Heart left ventricle (tissue), 13 donors: ENCODE results near the gene SLC38A10.

Experiments
- POLR2A ChIP-seq, 2 donors: fragments of 450-650 bp; IDR thresholded peaks; one replicate each; pipeline ENCODE4 v1.6.1; 2017; ENCODE audit warnings: antibody characterized with exemption in 2 of 2, mild to moderate bottlenecking in 2 of 2, moderate library complexity in 2 of 2
- TF ChIP-seq, protein P1 (sequence below), 12 donors: fragments of 200-600 bp; sonication (generic) in 4 of 12; IDR thresholded peaks; one replicate each; pipeline versions ENCODE4 v1.5.0 to v1.8.0; 2018 to 2022; ENCODE audit warnings: antibody characterized with exemption in 12 of 12, mild to moderate bottlenecking in 5 of 12
- donor health status: ischemic (EF 13 %, LVEDD 7.1; RV severe dilation, severe dysfunction).
- donor health status: DM: no; HTN: yes; CAD: no.
- donor health status: DM: no; HTN: no; CAD: no.
- donor health status: ischemic (EF 25% LVEDD 6.9; RV normal size, moderate dysfunction).
- donor health status: ischemic (EF 25% LVEDD 5.7; RV mildly dilated, moderate dysfunction).
- donor health status: ischemic (EF 35%, LVEDD 5.7; RV mildly dilated, moderate dysfunction).
- donor health status: nonischemic (EF 11% LVEDD 7.7; RV severe dilation, severe dysfunction).
- donor health status: DM: yes; HTN: yes; CAD: no.
- donor health status: PGD.
- donor health status: ischemic (EF 29% LVEDD 5.4; RV normal size, mild dysfunction).
- donor health status: nonischemic (EF 23%, LVEDD 6.1; RV moderate dilation, normal function).

DNA sequence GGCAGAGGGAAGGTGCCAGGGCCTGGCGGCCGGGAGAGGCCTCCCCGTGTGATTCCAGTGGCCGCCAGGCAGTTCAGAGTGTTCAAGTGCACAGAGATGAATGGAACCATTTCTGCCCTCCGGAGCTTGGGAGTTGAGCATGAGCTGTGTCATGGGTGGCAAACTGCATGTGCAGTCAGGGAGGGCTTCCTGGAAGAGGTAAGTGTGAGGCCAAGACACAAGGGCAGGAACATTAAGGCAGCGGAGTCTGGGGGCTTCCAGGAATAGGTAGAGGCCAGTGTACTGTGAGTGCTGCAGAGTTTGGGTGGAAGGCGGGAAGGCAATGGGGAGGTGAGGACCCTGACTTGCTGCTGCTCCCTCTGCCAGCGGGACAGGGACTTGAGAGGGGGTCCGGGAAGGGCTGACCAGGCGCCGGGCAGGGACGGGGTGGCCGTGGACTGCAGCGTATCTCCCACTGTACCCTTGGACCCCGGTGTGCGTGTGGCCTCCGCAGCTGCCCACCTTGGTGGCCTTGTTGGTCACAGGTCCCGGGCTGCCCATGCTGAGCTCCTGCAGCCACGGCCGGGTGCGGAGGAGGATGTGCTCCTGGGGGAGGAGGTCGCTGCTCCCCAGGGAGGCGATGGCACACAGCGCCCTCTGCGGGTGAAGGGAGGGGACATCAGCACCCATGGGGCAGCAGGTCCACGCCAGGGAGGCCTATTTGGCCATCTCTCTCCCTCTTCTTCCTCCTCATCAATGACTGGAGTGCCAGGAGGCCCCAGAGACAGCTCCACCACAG is 64.9 kb downstream of the SLC38A10 start:
- TF ChIP-seq, protein P1, sequence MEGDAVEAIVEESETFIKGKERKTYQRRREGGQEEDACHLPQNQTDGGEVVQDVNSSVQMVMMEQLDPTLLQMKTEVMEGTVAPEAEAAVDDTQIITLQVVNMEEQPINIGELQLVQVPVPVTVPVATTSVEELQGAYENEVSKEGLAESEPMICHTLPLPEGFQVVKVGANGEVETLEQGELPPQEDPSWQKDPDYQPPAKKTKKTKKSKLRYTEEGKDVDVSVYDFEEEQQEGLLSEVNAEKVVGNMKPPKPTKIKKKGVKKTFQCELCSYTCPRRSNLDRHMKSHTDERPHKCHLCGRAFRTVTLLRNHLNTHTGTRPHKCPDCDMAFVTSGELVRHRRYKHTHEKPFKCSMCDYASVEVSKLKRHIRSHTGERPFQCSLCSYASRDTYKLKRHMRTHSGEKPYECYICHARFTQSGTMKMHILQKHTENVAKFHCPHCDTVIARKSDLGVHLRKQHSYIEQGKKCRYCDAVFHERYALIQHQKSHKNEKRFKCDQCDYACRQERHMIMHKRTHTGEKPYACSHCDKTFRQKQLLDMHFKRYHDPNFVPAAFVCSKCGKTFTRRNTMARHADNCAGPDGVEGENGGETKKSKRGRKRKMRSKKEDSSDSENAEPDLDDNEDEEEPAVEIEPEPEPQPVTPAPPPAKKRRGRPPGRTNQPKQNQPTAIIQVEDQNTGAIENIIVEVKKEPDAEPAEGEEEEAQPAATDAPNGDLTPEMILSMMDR (IDR thresholded peaks at IDR 0.05): peak in 7 of 12 donors; percentile 9 to 34 (median 22)
- TF ChIP-seq POLR2A (IDR thresholded peaks at IDR 0.05): no peak
